Measurements from ENCODE around the gene DOLK. TPM values are rescaled to one million over a fixed set of nuclear protein-coding genes. Genes with fewer than 3 reads are reported as not detected.

DOLK gene
- total and polyA plus RNA-seq, 4 donors: 9.5 to 15.3 (median 11.7) TPM

GRCh38 chr9:128901822-128902221, 45.6 kb downstream of the DOLK start:
- no peak for TF ChIP-seq SP1 (IDR thresholded peaks at IDR 0.05)
- TF ChIP-seq JUND (IDR thresholded peaks at IDR 0.05): no peak
- TF ChIP-seq REST (IDR thresholded peaks at IDR 0.05): no peak
- TF ChIP-seq GABPA (IDR thresholded peaks at IDR 0.05 in 1 of 2, conservative IDR thresholded peaks at IDR 0.05 in 1 of 2): no peak
- TF ChIP-seq NR2F2 (IDR thresholded peaks at IDR 0.05): no peak
- no peak for TF ChIP-seq EGR1 (IDR thresholded peaks at IDR 0.05; ENCODE audit: low read depth in 2 of 2)
- TF ChIP-seq FOXA2 (IDR thresholded peaks at IDR 0.05): no peak
- no peak for DNase-seq (ENCODE audit: low spot score)
- Histone ChIP-seq H3K27ac (ENCODE audit: low read depth in 1 of 2, low read length in 2 of 2) (peak overlapping the region; percentile 22 to 34), H3K4me1 (ENCODE audit: control insufficient read depth in 4 of 4, insufficient read depth in 4 of 4, low read length in 3 of 4) (peaks cover 0 to 14% (median 9%) of the 10 kb centered on the region in 4 donors), H3K9me3 (ENCODE audit: control insufficient read depth in 4 of 4, low read length in 3 of 4) (no peaks in the 10 kb centered on the region), H3K36me3 (ENCODE audit: control insufficient read depth in 4 of 4, insufficient read depth in 3 of 4, low read depth in 1 of 4, low read length in 3 of 4) (peaks cover 0 to 13% (median 8%) of the 10 kb centered on the region in 4 donors), H3K4me3 (ENCODE audit: low read depth in 1 of 3, low read length in 3 of 3) (no peak overlapping the region), H3K9ac (ENCODE audit: low read depth in 1 of 2, low read length in 2 of 2) (no peak overlapping the region), H3K27me3 (ENCODE audit: control insufficient read depth in 4 of 4, insufficient read depth in 4 of 4, low read length in 3 of 4) (no peaks in the 10 kb centered on the region)
- 91% methylated on average over 5 of the region's 5 CpGs for WGBS

- no peak overlapping the region for H3K4me3 ChIP-seq (ENCODE audit: low read depth in 1 of 3, low read length in 3 of 3)
- 91% methylated on average over 7 of the region's 7 CpGs for WGBS
- no peak for DNase-seq (ENCODE audit: low spot score)
- H3K27ac ChIP-seq (ENCODE audit: low read depth in 1 of 2, low read length in 2 of 2): no peak overlapping the region
- no peaks in the 10 kb centered on the region for H3K9me3 ChIP-seq (ENCODE audit: control insufficient read depth in 4 of 4, low read length in 3 of 4)
- H3K36me3 ChIP-seq (ENCODE audit: control insufficient read depth in 4 of 4, insufficient read depth in 3 of 4, low read depth in 1 of 4, low read length in 3 of 4): peaks cover 0 to 13% (median 7%) of the 10 kb centered on the region in 4 donors
- TF ChIP-seq HNF4G (IDR thresholded peaks at IDR 0.05): no peak
- TF ChIP-seq SP1 (IDR thresholded peaks at IDR 0.05): no peak
- TF ChIP-seq YY1 (IDR thresholded peaks at IDR 0.05): no peak
- no peak for TF ChIP-seq FOXA2 (IDR thresholded peaks at IDR 0.05)
- no peak for TF ChIP-seq EGR1 (IDR thresholded peaks at IDR 0.05; ENCODE audit: low read depth in 2 of 2)
- no peak for TF ChIP-seq GABPA (IDR thresholded peaks at IDR 0.05 in 1 of 2, conservative IDR thresholded peaks at IDR 0.05 in 1 of 2)
- no peak for TF ChIP-seq TAF1 (conservative IDR thresholded peaks at IDR 0.05)
- no peak for TF ChIP-seq ATF3 (IDR thresholded peaks at IDR 0.05)
- no peak for TF ChIP-seq HNF4A (conservative IDR thresholded peaks at IDR 0.05)
- TF ChIP-seq ZBTB33 (IDR thresholded peaks at IDR 0.05): no peak
- no peak for TF ChIP-seq CTCF (IDR thresholded peaks at IDR 0.05; ENCODE audit: low read depth, low read length, missing input control)
- TF ChIP-seq FOXA1 (IDR thresholded peaks at IDR 0.05): no peak
- no peak for TF ChIP-seq JUND (IDR thresholded peaks at IDR 0.05)
- TF ChIP-seq RAD21 (IDR thresholded peaks at IDR 0.05): no peak
- no peak for TF ChIP-seq MAX (IDR thresholded peaks at IDR 0.05)
- H3K27me3 ChIP-seq (ENCODE audit: control insufficient read depth in 4 of 4, insufficient read depth in 4 of 4, low read length in 3 of 4): no peaks in the 10 kb centered on the region
- no peak overlapping the region for H3K9ac ChIP-seq (ENCODE audit: low read depth in 1 of 2, low read length in 2 of 2)
- H3K4me1 ChIP-seq (ENCODE audit: control insufficient read depth in 4 of 4, insufficient read depth in 4 of 4, low read length in 3 of 4): peaks cover 0 to 12% (median 8%) of the 10 kb centered on the region in 4 donors
These were observed 46.0 kb downstream of the DOLK start for GRCh38 chr9:128901379-128901778.
